ENCODE measurements around the gene SORCS3. TPM values are rescaled to one million over a fixed set of nuclear protein-coding genes. Genes with fewer than 3 reads are reported as not detected.
A peak's percentile ranks its signal among the peaks of the same experiment; 100 is the strongest.

SORCS3 gene
- total RNA-seq, 1 experiment from 2014 or later, result 0.94 TPM

DNA sequence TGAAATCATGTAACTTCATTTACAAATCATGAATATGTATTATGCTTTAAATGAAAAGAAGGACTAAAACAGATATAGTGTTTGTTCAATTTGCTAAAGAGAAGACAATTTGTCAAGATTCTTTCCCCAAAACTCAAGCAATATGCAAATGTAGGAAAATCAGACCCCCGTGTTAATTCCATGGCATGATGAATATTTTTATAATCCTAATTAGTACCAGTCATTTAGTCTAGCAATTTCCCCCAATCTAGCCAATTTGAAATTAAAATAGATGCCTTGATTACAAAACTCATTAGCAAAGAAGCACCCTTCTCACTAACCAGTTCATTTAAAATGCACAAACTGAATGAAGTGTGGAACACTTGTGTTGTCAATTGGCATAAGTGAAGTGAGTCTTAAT lies 347.6 kb downstream of the SORCS3 start (continued):
- TF ChIP-seq, protein P1, sequence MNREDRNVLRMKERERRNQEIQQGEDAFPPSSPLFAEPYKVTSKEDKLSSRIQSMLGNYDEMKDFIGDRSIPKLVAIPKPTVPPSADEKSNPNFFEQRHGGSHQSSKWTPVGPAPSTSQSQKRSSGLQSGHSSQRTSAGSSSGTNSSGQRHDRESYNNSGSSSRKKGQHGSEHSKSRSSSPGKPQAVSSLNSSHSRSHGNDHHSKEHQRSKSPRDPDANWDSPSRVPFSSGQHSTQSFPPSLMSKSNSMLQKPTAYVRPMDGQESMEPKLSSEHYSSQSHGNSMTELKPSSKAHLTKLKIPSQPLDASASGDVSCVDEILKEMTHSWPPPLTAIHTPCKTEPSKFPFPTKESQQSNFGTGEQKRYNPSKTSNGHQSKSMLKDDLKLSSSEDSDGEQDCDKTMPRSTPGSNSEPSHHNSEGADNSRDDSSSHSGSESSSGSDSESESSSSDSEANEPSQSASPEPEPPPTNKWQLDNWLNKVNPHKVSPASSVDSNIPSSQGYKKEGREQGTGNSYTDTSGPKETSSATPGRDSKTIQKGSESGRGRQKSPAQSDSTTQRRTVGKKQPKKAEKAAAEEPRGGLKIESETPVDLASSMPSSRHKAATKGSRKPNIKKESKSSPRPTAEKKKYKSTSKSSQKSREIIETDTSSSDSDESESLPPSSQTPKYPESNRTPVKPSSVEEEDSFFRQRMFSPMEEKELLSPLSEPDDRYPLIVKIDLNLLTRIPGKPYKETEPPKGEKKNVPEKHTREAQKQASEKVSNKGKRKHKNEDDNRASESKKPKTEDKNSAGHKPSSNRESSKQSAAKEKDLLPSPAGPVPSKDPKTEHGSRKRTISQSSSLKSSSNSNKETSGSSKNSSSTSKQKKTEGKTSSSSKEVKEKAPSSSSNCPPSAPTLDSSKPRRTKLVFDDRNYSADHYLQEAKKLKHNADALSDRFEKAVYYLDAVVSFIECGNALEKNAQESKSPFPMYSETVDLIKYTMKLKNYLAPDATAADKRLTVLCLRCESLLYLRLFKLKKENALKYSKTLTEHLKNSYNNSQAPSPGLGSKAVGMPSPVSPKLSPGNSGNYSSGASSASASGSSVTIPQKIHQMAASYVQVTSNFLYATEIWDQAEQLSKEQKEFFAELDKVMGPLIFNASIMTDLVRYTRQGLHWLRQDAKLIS (CRISPR knock-in tag; IDR thresholded peaks at IDR 0.05; ENCODE audit: borderline replicate concordance), result no peak
- no peak for TF ChIP-seq CBFB (CRISPR knock-in tag; IDR thresholded peaks at IDR 0.05; ENCODE audit: low read depth)

DNA sequence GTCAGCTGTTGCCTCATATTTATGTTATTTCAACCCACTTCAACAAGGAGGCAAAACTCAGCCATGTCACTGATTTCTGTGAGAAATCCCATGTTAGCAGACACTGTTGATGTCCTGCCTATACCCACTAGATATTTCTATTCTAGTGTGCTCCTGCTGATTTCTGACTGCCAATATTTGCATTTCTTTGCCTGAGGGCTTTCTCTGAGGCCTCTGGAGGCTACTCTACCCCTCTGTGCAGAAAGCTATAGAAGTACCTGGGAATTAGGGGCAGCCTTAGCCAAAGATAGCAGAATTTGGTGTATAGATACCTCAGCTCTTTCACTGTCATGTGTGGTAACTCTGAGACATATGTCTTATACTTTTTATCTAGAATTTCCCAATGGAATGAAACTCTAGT lies 348.8 kb downstream of the SORCS3 start:
- DNase-seq (ENCODE audit: low spot score) (no peak), ATAC-seq (peak; percentile 81)
- peaks cover 36% of the 10 kb centered on the region for H3K4me1 Mint-ChIP-seq
- ChIA-PET POLR2A (no interaction called here), CTCF (interaction anchor here (1.2 kb wide), 1 partner anchor 351 kb away, joined by 4 read pairs; no protein-coding TSS in a partner anchor)
- H3K27ac Mint-ChIP-seq, result no peak overlapping the region
- no peak overlapping the region for H3K4me3 Mint-ChIP-seq
- H3K36me3 Mint-ChIP-seq, result peaks cover 7% of the 10 kb centered on the region
- TF ChIP-seq, protein P2, sequence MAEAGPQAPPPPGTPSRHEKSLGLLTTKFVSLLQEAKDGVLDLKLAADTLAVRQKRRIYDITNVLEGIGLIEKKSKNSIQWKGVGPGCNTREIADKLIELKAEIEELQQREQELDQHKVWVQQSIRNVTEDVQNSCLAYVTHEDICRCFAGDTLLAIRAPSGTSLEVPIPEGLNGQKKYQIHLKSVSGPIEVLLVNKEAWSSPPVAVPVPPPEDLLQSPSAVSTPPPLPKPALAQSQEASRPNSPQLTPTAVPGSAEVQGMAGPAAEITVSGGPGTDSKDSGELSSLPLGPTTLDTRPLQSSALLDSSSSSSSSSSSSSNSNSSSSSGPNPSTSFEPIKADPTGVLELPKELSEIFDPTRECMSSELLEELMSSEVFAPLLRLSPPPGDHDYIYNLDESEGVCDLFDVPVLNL (CRISPR knock-in tag; IDR thresholded peaks at IDR 0.05; ENCODE audit: borderline replicate concordance, low read depth), result no peak
- TF ChIP-seq NR1H2 (CRISPR knock-in tag; IDR thresholded peaks at IDR 0.05), result no peak
- peaks cover 18% of the 10 kb centered on the region for H3K9me3 Mint-ChIP-seq
- no peaks in the 10 kb centered on the region for H3K27me3 Mint-ChIP-seq (ENCODE audit: low read depth)

DNA sequence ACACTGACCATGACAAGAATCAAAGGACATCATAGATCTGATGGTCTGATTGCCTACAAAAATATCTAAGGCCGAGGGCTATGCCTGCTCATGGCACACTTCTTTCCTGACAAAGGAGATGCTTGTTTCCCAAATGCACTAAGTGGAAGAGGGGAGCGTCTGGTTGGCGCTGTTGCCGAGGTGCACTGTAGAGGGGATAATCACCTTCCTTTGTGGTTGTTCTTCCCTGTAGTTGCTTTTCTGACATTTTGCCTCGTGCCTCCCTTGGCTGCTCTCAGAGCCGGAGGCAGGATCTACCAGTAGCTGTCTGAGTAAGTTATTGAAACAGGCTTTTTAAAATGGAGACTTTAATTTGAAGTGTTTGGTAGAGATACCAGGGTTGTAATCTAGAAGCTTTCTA lies 352.0 kb downstream of the SORCS3 start:
- no peaks in the 10 kb centered on the region for H3K27me3 Mint-ChIP-seq (ENCODE audit: low read depth)
- POLR2A ChIA-PET, result no interaction called here
- CTCF ChIA-PET, result no interaction called here
- TF ChIP-seq, protein P3, sequence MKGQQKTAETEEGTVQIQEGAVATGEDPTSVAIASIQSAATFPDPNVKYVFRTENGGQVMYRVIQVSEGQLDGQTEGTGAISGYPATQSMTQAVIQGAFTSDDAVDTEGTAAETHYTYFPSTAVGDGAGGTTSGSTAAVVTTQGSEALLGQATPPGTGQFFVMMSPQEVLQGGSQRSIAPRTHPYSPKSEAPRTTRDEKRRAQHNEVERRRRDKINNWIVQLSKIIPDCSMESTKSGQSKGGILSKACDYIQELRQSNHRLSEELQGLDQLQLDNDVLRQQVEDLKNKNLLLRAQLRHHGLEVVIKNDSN (CRISPR knock-in tag; IDR thresholded peaks at IDR 0.05), result no peak
- TF ChIP-seq, protein P4, sequence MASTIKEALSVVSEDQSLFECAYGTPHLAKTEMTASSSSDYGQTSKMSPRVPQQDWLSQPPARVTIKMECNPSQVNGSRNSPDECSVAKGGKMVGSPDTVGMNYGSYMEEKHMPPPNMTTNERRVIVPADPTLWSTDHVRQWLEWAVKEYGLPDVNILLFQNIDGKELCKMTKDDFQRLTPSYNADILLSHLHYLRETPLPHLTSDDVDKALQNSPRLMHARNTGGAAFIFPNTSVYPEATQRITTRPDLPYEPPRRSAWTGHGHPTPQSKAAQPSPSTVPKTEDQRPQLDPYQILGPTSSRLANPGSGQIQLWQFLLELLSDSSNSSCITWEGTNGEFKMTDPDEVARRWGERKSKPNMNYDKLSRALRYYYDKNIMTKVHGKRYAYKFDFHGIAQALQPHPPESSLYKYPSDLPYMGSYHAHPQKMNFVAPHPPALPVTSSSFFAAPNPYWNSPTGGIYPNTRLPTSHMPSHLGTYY (CRISPR knock-in tag; IDR thresholded peaks at IDR 0.05), result no peak
- TF ChIP-seq NR1H2 (CRISPR knock-in tag; IDR thresholded peaks at IDR 0.05) (no peak), ZNF317 (CRISPR knock-in tag; IDR thresholded peaks at IDR 0.05; ENCODE audit: borderline replicate concordance, low read depth) (no peak), CREB1 (CRISPR knock-in tag; IDR thresholded peaks at IDR 0.05) (no peak), RORB (CRISPR knock-in tag; IDR thresholded peaks at IDR 0.05) (no peak), GABPB1 (CRISPR knock-in tag; IDR thresholded peaks at IDR 0.05) (no peak), FOXJ3 (CRISPR knock-in tag; IDR thresholded peaks at IDR 0.05; ENCODE audit: borderline replicate concordance) (no peak), KAT7 (CRISPR knock-in tag; IDR thresholded peaks at IDR 0.05; ENCODE audit: borderline replicate concordance) (no peak)
- TF ChIP-seq, protein P5, sequence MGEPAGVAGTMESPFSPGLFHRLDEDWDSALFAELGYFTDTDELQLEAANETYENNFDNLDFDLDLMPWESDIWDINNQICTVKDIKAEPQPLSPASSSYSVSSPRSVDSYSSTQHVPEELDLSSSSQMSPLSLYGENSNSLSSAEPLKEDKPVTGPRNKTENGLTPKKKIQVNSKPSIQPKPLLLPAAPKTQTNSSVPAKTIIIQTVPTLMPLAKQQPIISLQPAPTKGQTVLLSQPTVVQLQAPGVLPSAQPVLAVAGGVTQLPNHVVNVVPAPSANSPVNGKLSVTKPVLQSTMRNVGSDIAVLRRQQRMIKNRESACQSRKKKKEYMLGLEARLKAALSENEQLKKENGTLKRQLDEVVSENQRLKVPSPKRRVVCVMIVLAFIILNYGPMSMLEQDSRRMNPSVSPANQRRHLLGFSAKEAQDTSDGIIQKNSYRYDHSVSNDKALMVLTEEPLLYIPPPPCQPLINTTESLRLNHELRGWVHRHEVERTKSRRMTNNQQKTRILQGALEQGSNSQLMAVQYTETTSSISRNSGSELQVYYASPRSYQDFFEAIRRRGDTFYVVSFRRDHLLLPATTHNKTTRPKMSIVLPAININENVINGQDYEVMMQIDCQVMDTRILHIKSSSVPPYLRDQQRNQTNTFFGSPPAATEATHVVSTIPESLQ (CRISPR knock-in tag; IDR thresholded peaks at IDR 0.05), result no peak
- TF ChIP-seq, protein P6, sequence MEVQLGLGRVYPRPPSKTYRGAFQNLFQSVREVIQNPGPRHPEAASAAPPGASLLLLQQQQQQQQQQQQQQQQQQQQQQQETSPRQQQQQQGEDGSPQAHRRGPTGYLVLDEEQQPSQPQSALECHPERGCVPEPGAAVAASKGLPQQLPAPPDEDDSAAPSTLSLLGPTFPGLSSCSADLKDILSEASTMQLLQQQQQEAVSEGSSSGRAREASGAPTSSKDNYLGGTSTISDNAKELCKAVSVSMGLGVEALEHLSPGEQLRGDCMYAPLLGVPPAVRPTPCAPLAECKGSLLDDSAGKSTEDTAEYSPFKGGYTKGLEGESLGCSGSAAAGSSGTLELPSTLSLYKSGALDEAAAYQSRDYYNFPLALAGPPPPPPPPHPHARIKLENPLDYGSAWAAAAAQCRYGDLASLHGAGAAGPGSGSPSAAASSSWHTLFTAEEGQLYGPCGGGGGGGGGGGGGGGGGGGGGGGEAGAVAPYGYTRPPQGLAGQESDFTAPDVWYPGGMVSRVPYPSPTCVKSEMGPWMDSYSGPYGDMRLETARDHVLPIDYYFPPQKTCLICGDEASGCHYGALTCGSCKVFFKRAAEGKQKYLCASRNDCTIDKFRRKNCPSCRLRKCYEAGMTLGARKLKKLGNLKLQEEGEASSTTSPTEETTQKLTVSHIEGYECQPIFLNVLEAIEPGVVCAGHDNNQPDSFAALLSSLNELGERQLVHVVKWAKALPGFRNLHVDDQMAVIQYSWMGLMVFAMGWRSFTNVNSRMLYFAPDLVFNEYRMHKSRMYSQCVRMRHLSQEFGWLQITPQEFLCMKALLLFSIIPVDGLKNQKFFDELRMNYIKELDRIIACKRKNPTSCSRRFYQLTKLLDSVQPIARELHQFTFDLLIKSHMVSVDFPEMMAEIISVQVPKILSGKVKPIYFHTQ (CRISPR knock-in tag; IDR thresholded peaks at IDR 0.05), result no peak
- TF ChIP-seq, protein P7, sequence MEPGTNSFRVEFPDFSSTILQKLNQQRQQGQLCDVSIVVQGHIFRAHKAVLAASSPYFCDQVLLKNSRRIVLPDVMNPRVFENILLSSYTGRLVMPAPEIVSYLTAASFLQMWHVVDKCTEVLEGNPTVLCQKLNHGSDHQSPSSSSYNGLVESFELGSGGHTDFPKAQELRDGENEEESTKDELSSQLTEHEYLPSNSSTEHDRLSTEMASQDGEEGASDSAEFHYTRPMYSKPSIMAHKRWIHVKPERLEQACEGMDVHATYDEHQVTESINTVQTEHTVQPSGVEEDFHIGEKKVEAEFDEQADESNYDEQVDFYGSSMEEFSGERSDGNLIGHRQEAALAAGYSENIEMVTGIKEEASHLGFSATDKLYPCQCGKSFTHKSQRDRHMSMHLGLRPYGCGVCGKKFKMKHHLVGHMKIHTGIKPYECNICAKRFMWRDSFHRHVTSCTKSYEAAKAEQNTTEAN (CRISPR knock-in tag; IDR thresholded peaks at IDR 0.05), result no peak
- TF ChIP-seq, protein P8, sequence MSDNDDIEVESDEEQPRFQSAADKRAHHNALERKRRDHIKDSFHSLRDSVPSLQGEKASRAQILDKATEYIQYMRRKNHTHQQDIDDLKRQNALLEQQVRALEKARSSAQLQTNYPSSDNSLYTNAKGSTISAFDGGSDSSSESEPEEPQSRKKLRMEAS (CRISPR knock-in tag; IDR thresholded peaks at IDR 0.05), result no peak

More for the DNA sequence above, 352.0 kb downstream of the SORCS3 start:
- H3K4me3 Mint-ChIP-seq, result no peak overlapping the region
- peaks cover 33% of the 10 kb centered on the region for H3K4me1 Mint-ChIP-seq
- no peak for DNase-seq (ENCODE audit: low spot score)
- H3K36me3 Mint-ChIP-seq, result no peaks in the 10 kb centered on the region
- no peaks in the 10 kb centered on the region; the same call in 1 of the 2 replicates for H3K9me3 Mint-ChIP-seq
- H3K27ac Mint-ChIP-seq, result no peak overlapping the region
- ATAC-seq, result no peak

All from WTC11 (cell line).